Measurements from ENCODE around the gene NCK2. TPM values are rescaled to one million over a fixed set of nuclear protein-coding genes. Genes with fewer than 3 reads are reported as not detected.
A peak's percentile ranks its signal among the peaks of the same experiment; 100 is the strongest.

The NCK2 gene
- total RNA-seq, 5 donors from 2014 or later (not counting 1 experiment from before 2014, with no cell fraction given): 97.7 to 154 (median 120) TPM

DNA sequence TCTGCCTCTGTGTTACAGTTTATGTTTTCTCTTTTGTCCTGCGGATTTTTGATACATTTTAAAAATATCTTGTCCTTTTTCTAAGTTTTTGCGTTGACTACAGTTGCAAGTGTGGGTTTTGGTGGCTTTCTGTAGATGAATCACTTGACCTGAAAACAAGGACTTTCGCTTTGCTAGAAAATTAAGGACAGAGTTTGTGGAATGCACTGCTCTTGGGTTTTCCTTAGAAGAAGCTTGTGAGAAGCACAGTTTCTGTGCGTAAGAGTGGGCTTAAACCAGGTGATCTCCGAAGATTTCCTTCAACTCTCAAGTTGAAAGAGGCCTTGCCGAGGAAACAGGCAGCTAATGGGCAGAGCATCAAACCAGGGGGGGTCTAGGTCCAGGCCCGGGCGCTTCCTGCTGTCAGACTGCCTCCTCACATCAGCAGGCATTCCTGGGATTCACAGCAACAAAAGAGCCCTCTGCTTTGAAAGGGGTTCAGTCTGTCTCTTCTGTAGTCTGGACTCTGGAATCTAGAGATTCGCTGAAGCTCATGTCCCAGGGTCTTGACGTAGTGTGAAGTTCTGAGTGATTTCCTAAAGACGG is 17.3 kb downstream of the NCK2 start:
- peaks cover 41 to 85% of the 10 kb centered on the region in 2 experiments for H3K4me1 ChIP-seq (ENCODE audit: control insufficient read depth in 1 of 2, extremely low read depth in 1 of 2, insufficient read depth in 2 of 2, low read length in 2 of 2)
- H3K4me3 ChIP-seq (ENCODE audit: control insufficient read depth in 1 of 2, extremely low read depth in 1 of 2, low read length in 1 of 2): peak overlapping the region in 1 of 2 donors; percentile 1
- H3K36me3 ChIP-seq (ENCODE audit: control insufficient read depth in 2 of 2, extremely low read depth in 1 of 2, insufficient read depth in 1 of 2, low read length in 1 of 2): peaks cover 10 to 18% of the 10 kb centered on the region in 2 donors
- H3K27me3 Mint-ChIP-seq: no peaks in the 10 kb centered on the region
- H3K36me3 Mint-ChIP-seq: peaks cover 30% of the 10 kb centered on the region
- no peak for DNase-seq
- H3K9me3 ChIP-seq: no peaks in the 10 kb centered on the region
- ChIA-PET POLR2A (interaction anchor here in 1 of 2 donors (0.6 kb wide), 1 partner anchor 161 kb away, joined by 8 read pairs; no protein-coding TSS in a partner anchor), CTCF (no interaction called here)
- no peaks in the 10 kb centered on the region for H3K9me3 Mint-ChIP-seq
- no peaks in the 10 kb centered on the region for H3K27me3 ChIP-seq (replicated peaks in 1 of 2; ENCODE audit: control insufficient read depth in 2 of 2, extremely low read depth in 1 of 2, insufficient read depth in 2 of 2, low read length in 1 of 2)
- 37% methylated on average over 5 of the region's 11 CpGs for WGBS (ENCODE audit: insufficient coverage)
- H3K27ac Mint-ChIP-seq: peak overlapping the region; percentile 89 to 92
- ATAC-seq (replicated peaks in 1 of 4): no peak
- peak overlapping the region; percentile 58 for H3K27ac ChIP-seq (ENCODE audit: low read length)
- H3K4me1 Mint-ChIP-seq: peaks cover 95 to 99% (median 97%) of the 10 kb centered on the region in 3 donors
- H3K4me3 Mint-ChIP-seq: peak overlapping the region; percentile 50 to 61 (median 59)

DNA sequence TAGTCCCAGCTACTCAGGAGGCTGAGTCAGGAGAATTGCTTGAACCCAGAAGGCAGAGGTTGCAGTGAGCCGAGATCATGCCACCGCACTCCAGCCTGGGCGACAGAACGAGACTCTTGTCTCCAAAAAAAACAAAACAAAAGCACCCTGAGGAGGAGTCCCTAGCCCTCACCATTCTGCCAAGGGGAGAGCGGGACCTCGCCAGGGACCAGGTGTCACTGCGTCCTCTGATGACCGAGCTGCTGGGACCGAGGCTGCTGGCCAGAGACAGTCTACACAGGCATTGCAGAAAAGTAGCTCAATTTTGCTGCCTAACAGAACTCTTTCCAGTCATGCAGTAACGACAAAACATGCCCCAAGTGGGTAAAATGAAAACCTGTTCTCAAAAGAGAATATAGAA is 18.4 kb downstream of the NCK2 start:
- Mint-ChIP-seq H3K4me1 (peaks cover 95 to 99% (median 97%) of the 10 kb centered on the region in 3 donors), H3K36me3 (peaks cover 40% of the 10 kb centered on the region), H3K4me3 (peak overlapping the region in 2 of 3 donors; percentile 36 to 61), H3K9me3 (peaks cover 0 to 4% (median 0%) of the 10 kb centered on the region in 3 donors), H3K27ac (peak overlapping the region; percentile 89 to 92), H3K27me3 (no peaks in the 10 kb centered on the region)
- no peaks in the 10 kb centered on the region for H3K9me3 ChIP-seq
- DNase-seq (no peak), ATAC-seq (replicated peaks in 1 of 4) (no peak)
- H3K27me3 ChIP-seq (replicated peaks in 1 of 2; ENCODE audit: control insufficient read depth in 2 of 2, extremely low read depth in 1 of 2, insufficient read depth in 2 of 2, low read length in 1 of 2): no peaks in the 10 kb centered on the region
- CTCF ChIA-PET: interaction anchor here in 1 of 2 donors (0.7 kb wide), 1 partner anchor 356 kb away, joined by 3 read pairs; no protein-coding TSS in a partner anchor
- no peak overlapping the region for H3K4me3 ChIP-seq (ENCODE audit: control insufficient read depth in 1 of 2, extremely low read depth in 1 of 2, low read length in 1 of 2)
- peaks cover 8 to 29% of the 10 kb centered on the region in 2 donors for H3K36me3 ChIP-seq (ENCODE audit: control insufficient read depth in 2 of 2, extremely low read depth in 1 of 2, insufficient read depth in 1 of 2, low read length in 1 of 2)
- 94% methylated on average over 9 of the region's 10 CpGs for WGBS (ENCODE audit: insufficient coverage)
- H3K4me1 ChIP-seq (ENCODE audit: control insufficient read depth in 1 of 2, extremely low read depth in 1 of 2, insufficient read depth in 2 of 2, low read length in 2 of 2): peaks cover 42 to 87% of the 10 kb centered on the region in 2 experiments
- POLR2A ChIA-PET: no interaction called here
- H3K27ac ChIP-seq (ENCODE audit: low read length): peak overlapping the region; percentile 58

- Histone ChIP-seq H3K9me3 (no peaks in the 10 kb centered on the region), H3K4me3 (ENCODE audit: control insufficient read depth in 1 of 2, extremely low read depth in 1 of 2, low read length in 1 of 2) (no peak overlapping the region), H3K27me3 (replicated peaks in 1 of 2; ENCODE audit: control insufficient read depth in 2 of 2, extremely low read depth in 1 of 2, insufficient read depth in 2 of 2, low read length in 1 of 2) (no peaks in the 10 kb centered on the region), H3K27ac (ENCODE audit: low read length) (peak overlapping the region; percentile 58), H3K36me3 (ENCODE audit: control insufficient read depth in 2 of 2, extremely low read depth in 1 of 2, insufficient read depth in 1 of 2, low read length in 1 of 2) (peaks cover 12 to 33% of the 10 kb centered on the region in 2 donors), H3K4me1 (ENCODE audit: control insufficient read depth in 1 of 2, extremely low read depth in 1 of 2, insufficient read depth in 2 of 2, low read length in 2 of 2) (peaks cover 43 to 93% of the 10 kb centered on the region in 2 experiments)
- peak in 2 of 4 experiments; percentile 5 to 27 for ATAC-seq (replicated peaks in 1 of 4)
- Mint-ChIP-seq H3K4me3 (peak overlapping the region; percentile 42 to 61 (median 51)), H3K27me3 (no peaks in the 10 kb centered on the region), H3K36me3 (peaks cover 41% of the 10 kb centered on the region), H3K9me3 (peaks cover 0 to 4% (median 0%) of the 10 kb centered on the region in 3 donors), H3K27ac (peak overlapping the region; percentile 92), H3K4me1 (peaks cover 97 to 99% (median 97%) of the 10 kb centered on the region in 3 donors)
- DNase-seq: no peak
- 39% methylated on average over 9 of the region's 9 CpGs for WGBS (ENCODE audit: insufficient coverage)
- ChIA-PET CTCF (interaction anchor here in 1 of 2 donors (0.9 to 2.4 kb wide), 4 partner anchors 12 to 23 kb away, joined by 3 to 6 read pairs (median 4); no protein-coding TSS in a partner anchor), POLR2A (no interaction called here)
Measured at GRCh38 chr2:105764059-105764458, 19.3 kb downstream of the NCK2 start.

GRCh38 chr2:105765415-105766299 is 20.9 kb downstream of the NCK2 start:
- 77% methylated on average over 2 of the region's 10 CpGs for WGBS (ENCODE audit: insufficient coverage)
- Mint-ChIP-seq H3K9me3 (peaks cover 0 to 4% (median 0%) of the 10 kb centered on the region in 3 donors), H3K4me3 (peak overlapping the region in 2 of 3 donors; percentile 44 to 61), H3K4me1 (peaks cover 97 to 99% (median 98%) of the 10 kb centered on the region in 3 donors), H3K36me3 (peaks cover 33% of the 10 kb centered on the region), H3K27ac (peak overlapping the region; percentile 92), H3K27me3 (no peaks in the 10 kb centered on the region)
- CTCF ChIA-PET: interaction anchor here (0.6 to 2.4 kb wide), 2 partner anchors 10 to 13 kb away, joined by 3 to 6 read pairs; no protein-coding TSS in a partner anchor
- peak in 9 of 35 experiments; percentile 17 to 61 (median 49) for DNase-seq
- Histone ChIP-seq H3K27ac (ENCODE audit: low read length) (peak overlapping the region; percentile 64), H3K4me1 (ENCODE audit: control insufficient read depth in 1 of 2, extremely low read depth in 1 of 2, insufficient read depth in 2 of 2, low read length in 2 of 2) (peaks cover 52 to 88% of the 10 kb centered on the region in 2 experiments), H3K36me3 (ENCODE audit: control insufficient read depth in 2 of 2, extremely low read depth in 1 of 2, insufficient read depth in 1 of 2, low read length in 1 of 2) (peaks cover 12 to 30% of the 10 kb centered on the region in 2 donors), H3K4me3 (ENCODE audit: control insufficient read depth in 1 of 2, extremely low read depth in 1 of 2, low read length in 1 of 2) (no peak overlapping the region), H3K9me3 (no peaks in the 10 kb centered on the region), H3K27me3 (replicated peaks in 1 of 2; ENCODE audit: control insufficient read depth in 2 of 2, extremely low read depth in 1 of 2, insufficient read depth in 2 of 2, low read length in 1 of 2) (no peaks in the 10 kb centered on the region)
- ATAC-seq (replicated peaks in 1 of 4): peak; percentile 38 to 60 (median 47)
- POLR2A ChIA-PET: interaction anchor here (0.6 to 0.7 kb wide), 2 partner anchors 14 to 321 kb away, joined by 4 to 11 read pairs; no protein-coding TSS in a partner anchor

- peaks cover 49 to 86% of the 10 kb centered on the region in 2 experiments for H3K4me1 ChIP-seq (ENCODE audit: control insufficient read depth in 1 of 2, extremely low read depth in 1 of 2, insufficient read depth in 2 of 2, low read length in 2 of 2)
- Mint-ChIP-seq H3K4me1 (peaks cover 92 to 98% (median 95%) of the 10 kb centered on the region in 3 donors), H3K4me3 (peak overlapping the region in 2 of 3 donors; percentile 14 to 61), H3K27ac (peak overlapping the region; percentile 92), H3K36me3 (peaks cover 33% of the 10 kb centered on the region), H3K9me3 (peaks cover 0 to 4% (median 0%) of the 10 kb centered on the region in 3 donors), H3K27me3 (no peaks in the 10 kb centered on the region)
- H3K27ac ChIP-seq (ENCODE audit: low read length): peak overlapping the region; percentile 64
- no CpG with 5 or more reads among the region's 7 CpGs for WGBS (ENCODE audit: insufficient coverage)
- H3K27me3 ChIP-seq (replicated peaks in 1 of 2; ENCODE audit: control insufficient read depth in 2 of 2, extremely low read depth in 1 of 2, insufficient read depth in 2 of 2, low read length in 1 of 2): no peaks in the 10 kb centered on the region
- H3K9me3 ChIP-seq: no peaks in the 10 kb centered on the region
- DNase-seq (peak in 1 of 35 experiments; percentile 7), ATAC-seq (replicated peaks in 1 of 4) (no peak)
- CTCF ChIA-PET: interaction anchor here in 1 of 2 donors (0.9 kb wide), 1 partner anchor 167 kb away, joined by 3 read pairs; no protein-coding TSS in a partner anchor
- POLR2A ChIA-PET: interaction anchor here in 1 of 2 donors (0.6 kb wide), 1 partner anchor 321 kb away, joined by 11 read pairs; no protein-coding TSS in a partner anchor
- H3K36me3 ChIP-seq (ENCODE audit: control insufficient read depth in 2 of 2, extremely low read depth in 1 of 2, insufficient read depth in 1 of 2, low read length in 1 of 2): peaks cover 7 to 30% of the 10 kb centered on the region in 2 donors
- H3K4me3 ChIP-seq (ENCODE audit: control insufficient read depth in 1 of 2, extremely low read depth in 1 of 2, low read length in 1 of 2): no peak overlapping the region
Measured at GRCh38 chr2:105766300-105766866, 21.7 kb downstream of the NCK2 start.
